Measurements from ENCODE around the gene TENT5A.
A peak's percentile ranks its signal among the peaks of the same experiment; 100 is the strongest.
"Not testable (repeated sequence)": the region's sequence is repeated elsewhere in the genome, so short reads cannot be mapped to it uniquely, and the experiment has no call there.

TENT5A gene

GRCh38 chr6:81752084-81752920 is at the start of gene TENT5A:
TSS of gene TENT5A (minus strand) at chr6:81752681. CDS start at chr6:81752141, 540 bp downstream.
- DNase-seq (ENCODE audit: low spot score) = peak; percentile 90

- no peak for DNase-seq (ENCODE audit: low spot score)
These were observed 49.0 kb upstream of the TENT5A start for GRCh38 chr6:81801489-81801888.

DNA sequence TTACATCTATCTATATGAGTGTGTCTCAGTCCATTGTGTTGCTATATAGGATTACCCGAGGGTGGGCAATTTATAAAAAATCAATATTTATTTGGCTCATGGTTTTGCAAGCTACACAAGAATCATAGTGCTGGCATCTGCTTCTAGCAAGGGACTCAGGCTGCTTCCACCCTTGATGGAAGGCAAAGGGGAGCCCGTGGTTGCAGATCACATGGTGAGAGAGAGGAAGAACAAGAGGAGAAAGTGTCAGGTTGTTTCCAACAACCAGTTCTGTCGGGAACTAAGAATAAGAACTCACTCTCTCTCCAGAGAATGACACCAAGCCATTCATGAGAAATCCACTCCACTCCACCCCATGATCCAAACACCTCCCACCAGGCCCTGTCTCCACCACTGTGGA is 48.2 kb upstream of the TENT5A start:
- DNase-seq (ENCODE audit: low spot score) = no peak

DNA sequence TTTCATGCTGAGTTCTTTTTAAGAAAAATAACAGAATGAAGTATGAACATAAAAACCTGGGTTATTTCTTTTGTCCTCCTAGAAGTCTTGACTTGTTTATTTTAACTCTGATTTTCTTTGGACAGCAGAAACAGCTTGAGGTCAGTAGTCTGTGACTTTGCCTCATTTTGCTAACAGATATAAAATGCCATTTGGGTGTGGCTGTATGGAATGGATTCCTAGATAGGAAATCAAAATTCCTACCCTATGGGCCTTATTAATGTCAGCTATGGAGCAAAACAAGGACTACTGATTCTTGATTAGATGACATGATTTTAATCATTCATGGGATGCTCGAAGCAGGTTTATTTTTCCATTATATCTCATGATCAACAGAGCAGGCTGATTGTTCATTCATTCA is 46.8 kb upstream of the TENT5A start:
- DNase-seq (ENCODE audit: low spot score) = no peak

DNA sequence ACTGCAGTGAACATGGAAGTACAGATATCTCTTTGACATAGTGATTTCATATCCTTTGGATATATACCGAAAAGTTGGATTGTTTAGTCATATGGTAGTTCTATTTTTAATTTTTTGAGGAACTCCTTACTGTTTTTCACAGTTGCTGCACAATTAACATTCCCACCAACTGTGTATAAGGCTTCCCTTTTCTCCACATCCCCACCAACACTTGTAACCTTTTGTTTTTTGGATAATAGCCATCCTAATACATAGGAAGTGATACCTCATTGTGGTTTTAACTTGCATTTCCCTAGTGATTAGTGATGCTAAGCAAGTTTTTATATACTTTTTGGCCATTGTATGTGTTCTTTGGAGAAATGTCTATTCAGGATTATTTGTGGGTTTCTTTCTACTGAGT is 45.1 kb upstream of the TENT5A start:
- no peak for DNase-seq (ENCODE audit: low spot score)

DNA sequence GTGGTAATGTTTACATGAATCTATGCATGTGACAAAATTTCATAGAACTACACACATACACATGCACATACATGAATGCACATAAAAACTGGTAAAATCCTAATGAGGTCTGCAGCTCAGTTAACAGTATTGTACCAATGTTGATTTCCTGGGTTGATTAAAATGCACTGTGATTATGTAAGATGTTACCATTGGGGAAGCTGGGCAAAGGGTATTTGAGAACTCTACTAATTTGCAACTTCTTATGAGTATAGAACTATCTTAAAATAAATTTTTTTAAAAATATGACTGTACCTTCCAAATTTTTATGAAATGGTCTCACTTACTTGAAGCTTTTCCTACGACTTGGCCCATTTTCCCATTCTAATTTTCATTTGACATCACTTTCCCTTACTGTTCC is 43.4 kb upstream of the TENT5A start:
- no peak for DNase-seq (ENCODE audit: low spot score)

GRCh38 chr6:81793821-81794475 is 41.5 kb upstream of the TENT5A start:
- DNase-seq (ENCODE audit: low spot score) = no peak

DNA sequence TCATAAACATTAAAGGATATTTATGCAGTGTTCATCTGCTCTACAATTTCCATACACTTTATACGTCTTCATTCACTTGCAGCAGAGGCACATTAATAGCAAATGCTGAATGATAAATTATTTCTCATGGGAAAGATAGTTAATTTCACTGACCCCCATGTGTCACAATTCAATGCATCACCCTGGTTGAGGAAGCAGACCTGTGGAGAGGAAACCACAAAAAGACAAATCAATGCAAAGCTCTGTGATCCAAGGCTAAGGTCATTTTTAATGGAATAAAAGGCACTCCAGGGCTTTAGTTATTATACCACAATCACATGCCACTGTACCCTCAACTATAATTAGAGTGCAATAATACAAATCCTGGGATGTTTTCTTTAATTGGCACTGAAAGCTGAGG is 40.3 kb upstream of the TENT5A start:
- DNase-seq (ENCODE audit: low spot score) = peak; percentile 48

GRCh38 chr6:81791756-81792155 is 39.3 kb upstream of the TENT5A start:
- DNase-seq (ENCODE audit: low spot score) = no peak

GRCh38 chr6:81790034-81790433 is 37.6 kb upstream of the TENT5A start:
- DNase-seq (ENCODE audit: low spot score) = no peak

DNA sequence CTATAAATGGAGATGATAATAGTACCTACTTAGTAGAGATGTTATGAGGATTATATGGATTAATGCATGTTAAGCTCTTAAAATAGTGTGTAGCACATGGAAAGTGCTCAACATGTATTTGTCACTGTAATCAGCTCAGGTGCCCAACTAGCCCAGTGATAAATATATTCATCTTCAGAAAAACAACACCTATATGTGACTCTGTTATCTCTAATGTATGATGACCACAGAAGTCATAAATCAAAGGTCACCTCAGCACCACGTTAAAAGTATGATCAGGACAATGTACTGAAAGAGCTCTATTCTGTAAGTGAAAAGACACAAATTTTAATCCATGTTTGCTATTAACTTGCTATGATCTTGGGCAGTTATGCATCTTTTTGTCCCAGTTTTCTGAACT is 36.8 kb upstream of the TENT5A start:
- no peak for DNase-seq (ENCODE audit: low spot score)

DNA sequence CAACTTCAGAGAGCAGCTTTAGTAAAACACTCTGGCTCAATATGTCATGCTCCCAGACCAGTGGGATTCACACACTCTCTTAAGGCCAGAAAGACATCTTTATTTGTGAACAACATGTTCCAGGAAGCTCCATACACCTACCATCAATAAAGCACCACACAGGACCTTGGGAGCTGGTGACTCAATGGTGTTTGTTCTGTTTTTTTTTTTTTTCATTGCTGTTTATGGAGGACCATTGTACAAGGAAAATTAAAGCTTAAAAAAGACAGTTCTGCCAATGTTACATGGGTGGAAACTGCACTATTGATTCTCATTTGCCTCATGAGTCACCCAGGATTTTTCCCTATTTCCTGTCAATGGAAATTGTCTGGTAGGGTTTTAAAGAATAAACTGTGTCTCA is 36.3 kb upstream of the TENT5A start:
- DNase-seq (ENCODE audit: low spot score) = no peak

- no peak for DNase-seq (ENCODE audit: low spot score)
These were observed 35.0 kb upstream of the TENT5A start for GRCh38 chr6:81787313-81788068.

- DNase-seq (ENCODE audit: low spot score) = no peak
These were observed 33.7 kb upstream of the TENT5A start for GRCh38 chr6:81786150-81786549.

- no peak for DNase-seq (ENCODE audit: low spot score)
These were observed 32.9 kb upstream of the TENT5A start for GRCh38 chr6:81785377-81785776.

DNA sequence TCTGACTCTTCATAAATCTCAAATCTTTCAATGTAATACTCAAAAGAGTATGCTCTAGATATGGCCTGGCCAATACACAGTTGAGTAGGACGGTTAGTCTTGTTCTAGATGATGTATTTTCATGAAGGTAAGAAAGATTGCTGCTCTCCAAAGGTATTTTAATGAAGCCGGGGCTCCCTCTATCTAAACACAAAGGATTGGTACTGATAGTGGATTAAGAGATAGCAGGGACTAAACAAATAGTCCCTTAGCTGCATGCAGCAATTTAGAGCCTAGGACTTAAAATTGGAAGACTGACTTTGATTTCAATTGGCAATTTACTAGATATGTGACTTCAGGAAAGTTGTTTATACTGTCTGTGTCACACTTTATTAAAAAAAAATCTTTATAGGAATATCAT is 31.4 kb upstream of the TENT5A start:
- no peak for DNase-seq (ENCODE audit: low spot score)

GRCh38 chr6:81781624-81782023 is 29.1 kb upstream of the TENT5A start:
- no peak for DNase-seq (ENCODE audit: low spot score)

DNA sequence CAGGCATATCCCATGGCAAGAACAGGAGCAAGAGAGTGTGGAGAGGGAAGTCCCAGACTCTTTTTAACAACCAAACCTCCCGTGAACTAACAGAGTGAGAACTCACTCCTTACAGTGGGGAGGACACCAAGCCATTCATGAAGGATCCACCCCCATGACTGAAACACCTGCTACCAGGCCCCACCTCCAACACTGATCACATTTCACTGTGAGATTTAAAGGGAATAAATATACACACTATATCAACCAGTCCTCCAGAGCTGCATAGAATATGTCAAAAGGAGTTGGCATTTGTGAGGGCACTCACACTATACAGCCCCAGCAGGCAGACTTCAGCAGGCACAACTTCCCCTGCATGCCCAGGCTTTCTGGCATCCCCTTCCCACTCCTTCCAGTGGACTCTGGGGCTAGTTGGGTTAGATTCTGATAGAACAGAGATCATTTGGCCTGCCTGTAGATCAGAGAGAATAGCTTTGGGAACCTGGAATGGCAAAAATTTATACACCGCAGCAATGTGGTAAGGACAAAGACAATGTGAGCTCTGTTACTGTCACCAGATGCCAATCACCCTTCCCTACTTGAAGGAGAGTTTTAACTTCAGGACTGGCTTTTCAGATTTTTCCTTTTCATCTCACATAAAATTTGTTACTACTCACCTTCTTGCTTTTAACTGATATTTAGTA is 25.2 kb upstream of the TENT5A start:
- peak; percentile 86 for DNase-seq (ENCODE audit: low spot score)

GRCh38 chr6:81776219-81776618 is 23.7 kb upstream of the TENT5A start:
- DNase-seq (ENCODE audit: low spot score) = not testable (repeated sequence)

DNA sequence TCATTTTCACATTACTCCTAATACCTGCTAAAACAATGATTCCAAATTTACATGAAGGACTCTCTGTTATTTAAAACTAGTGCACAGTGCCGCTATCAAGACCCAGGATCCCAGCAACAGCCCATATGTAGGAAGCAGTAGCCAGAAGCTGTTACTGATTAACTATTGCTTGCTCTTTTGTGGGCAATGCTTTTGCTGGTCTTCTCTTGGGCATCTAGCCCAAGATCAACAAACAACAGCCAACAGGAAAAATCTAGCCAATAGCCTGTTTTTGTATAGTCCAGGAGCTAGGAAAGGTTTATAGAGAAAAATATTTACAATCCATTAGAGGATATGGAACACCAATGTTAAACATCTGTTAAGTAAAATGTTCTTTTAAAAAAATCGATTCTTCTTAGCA is 22.1 kb upstream of the TENT5A start:
- peak; percentile 60 for DNase-seq (ENCODE audit: low spot score)

GRCh38 chr6:81773887-81774286 is 21.4 kb upstream of the TENT5A start:
- DNase-seq (ENCODE audit: low spot score) = no peak

DNA sequence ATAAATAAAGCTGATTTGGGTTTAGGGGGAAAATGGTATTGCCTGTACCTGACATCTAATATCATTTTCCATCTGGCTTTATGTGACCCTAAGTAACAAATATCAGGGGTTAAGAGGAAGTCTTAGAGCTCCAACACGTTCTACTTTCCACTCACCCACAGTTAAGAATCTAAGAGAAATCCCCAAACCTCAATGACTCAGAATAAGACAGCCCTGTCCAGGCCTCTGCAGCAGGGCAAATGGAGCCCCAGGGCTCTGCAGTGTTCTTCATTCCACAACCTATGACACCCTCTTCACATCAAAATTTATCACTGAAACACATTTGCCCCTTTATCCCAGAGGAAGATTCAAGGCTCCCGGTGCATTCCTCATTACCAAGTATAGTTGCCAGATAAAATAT is 20.3 kb upstream of the TENT5A start:
- no peak for DNase-seq (ENCODE audit: low spot score)
